ENCODE data around the gene SMTNL2. TPM values are rescaled to one million over a fixed set of nuclear protein-coding genes. Genes with fewer than 3 reads are reported as not detected.

SMTNL2 gene
- total RNA-seq, 2 donors from 2014 or later: 0.51 to 0.79 TPM

DNA sequence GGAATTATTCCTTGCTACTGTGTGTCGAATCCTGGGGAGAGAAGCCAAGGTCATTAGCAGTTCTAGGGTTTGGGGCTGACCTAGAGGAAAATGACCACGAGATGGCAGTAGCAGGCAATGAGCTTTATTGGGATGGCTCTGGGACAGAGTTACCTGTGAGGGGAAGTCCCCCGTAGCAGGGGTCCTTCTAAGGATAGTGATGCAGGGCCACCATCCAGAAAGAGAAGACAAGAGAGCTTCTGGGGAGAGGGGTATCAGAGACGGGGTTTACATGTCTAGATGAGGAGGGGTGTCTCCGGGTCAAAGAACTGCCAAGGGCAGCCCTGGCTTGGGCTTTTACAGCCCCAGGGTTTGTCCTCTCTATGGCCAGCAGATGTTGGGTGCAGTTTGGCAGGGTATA, 17.5 kb upstream of the SMTNL2 start:
- Histone ChIP-seq H3K27me3 (ENCODE audit: control insufficient read depth, insufficient read depth, low read length, poor library complexity, severe bottlenecking) (no peaks in the 10 kb centered on the region), H3K9me3 (ENCODE audit: control insufficient read depth, low read length) (no peaks in the 10 kb centered on the region), H3K4me1 (ENCODE audit: control insufficient read depth, insufficient read depth, low read length) (no peaks in the 10 kb centered on the region), H3K27ac (ENCODE audit: low read depth, low read length) (no peak overlapping the region), H3K4me3 (ENCODE audit: low read length) (no peak overlapping the region), H3K36me3 (ENCODE audit: control insufficient read depth, insufficient read depth, low read length) (no peaks in the 10 kb centered on the region), H3K9ac (ENCODE audit: extremely low read depth, low read length, poor library complexity, severe bottlenecking) (no peak overlapping the region)
- Mint-ChIP-seq H3K4me3 (no peak overlapping the region), H3K27ac (no peak overlapping the region), H3K4me1 (peaks cover 5% of the 10 kb centered on the region), H3K27me3 (ENCODE audit: insufficient read depth) (peaks cover 11% of the 10 kb centered on the region), H3K36me3 (ENCODE audit: low read depth) (no peaks in the 10 kb centered on the region), H3K9me3 (no peaks in the 10 kb centered on the region)
- TF ChIP-seq, protein P1, sequence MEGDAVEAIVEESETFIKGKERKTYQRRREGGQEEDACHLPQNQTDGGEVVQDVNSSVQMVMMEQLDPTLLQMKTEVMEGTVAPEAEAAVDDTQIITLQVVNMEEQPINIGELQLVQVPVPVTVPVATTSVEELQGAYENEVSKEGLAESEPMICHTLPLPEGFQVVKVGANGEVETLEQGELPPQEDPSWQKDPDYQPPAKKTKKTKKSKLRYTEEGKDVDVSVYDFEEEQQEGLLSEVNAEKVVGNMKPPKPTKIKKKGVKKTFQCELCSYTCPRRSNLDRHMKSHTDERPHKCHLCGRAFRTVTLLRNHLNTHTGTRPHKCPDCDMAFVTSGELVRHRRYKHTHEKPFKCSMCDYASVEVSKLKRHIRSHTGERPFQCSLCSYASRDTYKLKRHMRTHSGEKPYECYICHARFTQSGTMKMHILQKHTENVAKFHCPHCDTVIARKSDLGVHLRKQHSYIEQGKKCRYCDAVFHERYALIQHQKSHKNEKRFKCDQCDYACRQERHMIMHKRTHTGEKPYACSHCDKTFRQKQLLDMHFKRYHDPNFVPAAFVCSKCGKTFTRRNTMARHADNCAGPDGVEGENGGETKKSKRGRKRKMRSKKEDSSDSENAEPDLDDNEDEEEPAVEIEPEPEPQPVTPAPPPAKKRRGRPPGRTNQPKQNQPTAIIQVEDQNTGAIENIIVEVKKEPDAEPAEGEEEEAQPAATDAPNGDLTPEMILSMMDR (conservative IDR thresholded peaks at IDR 0.05): peak; percentile 90
- 24 to 26% methylated on average over 3 to 5 of the region's 5 CpGs for WGBS, 2 experiments (ENCODE audit: insufficient coverage in 1 of 2, insufficient read length in 1 of 2)
- DNase-seq: peak; percentile 96

DNA sequence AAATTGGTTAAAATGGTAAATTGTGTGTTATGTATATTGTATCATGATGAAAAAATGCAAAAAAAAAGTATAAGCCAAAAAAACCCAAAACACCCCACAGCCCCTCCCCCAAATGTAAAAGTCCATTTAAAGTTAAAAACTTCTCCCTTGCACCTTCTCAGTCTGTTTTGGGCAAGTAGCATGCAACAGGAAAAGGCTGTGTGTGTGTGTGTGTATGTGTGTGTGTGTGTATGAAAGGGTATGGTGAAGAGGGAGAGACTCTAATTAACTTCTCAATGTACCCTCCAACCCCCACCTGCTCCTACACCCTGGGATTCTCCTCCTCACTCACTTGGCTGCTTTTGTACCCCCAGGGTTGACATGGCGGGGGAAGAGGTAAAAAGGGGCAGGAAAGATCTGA, 14.7 kb upstream of the SMTNL2 start:
- WGBS, 2 experiments (ENCODE audit: insufficient coverage in 1 of 2, insufficient read length in 1 of 2): 0% methylated on average over 1 of the region's 1 CpG; no CpG with 5 or more reads in 1 of the 2 experiments
- H3K9me3 ChIP-seq (ENCODE audit: control insufficient read depth, low read length): no peaks in the 10 kb centered on the region
- Mint-ChIP-seq H3K27me3 (ENCODE audit: insufficient read depth) (peaks cover 8% of the 10 kb centered on the region), H3K36me3 (ENCODE audit: low read depth) (no peaks in the 10 kb centered on the region), H3K4me3 (no peak overlapping the region), H3K4me1 (peaks cover 5% of the 10 kb centered on the region), H3K9me3 (no peaks in the 10 kb centered on the region), H3K27ac (no peak overlapping the region)
- H3K4me1 ChIP-seq (ENCODE audit: control insufficient read depth, insufficient read depth, low read length): no peaks in the 10 kb centered on the region
- no peaks in the 10 kb centered on the region for H3K27me3 ChIP-seq (ENCODE audit: control insufficient read depth, insufficient read depth, low read length, poor library complexity, severe bottlenecking)
- H3K36me3 ChIP-seq (ENCODE audit: control insufficient read depth, insufficient read depth, low read length): no peaks in the 10 kb centered on the region
- H3K9ac ChIP-seq (ENCODE audit: extremely low read depth, low read length, poor library complexity, severe bottlenecking): no peak overlapping the region
- H3K4me3 ChIP-seq (ENCODE audit: low read length): no peak overlapping the region
- no peak overlapping the region for H3K27ac ChIP-seq (ENCODE audit: low read depth, low read length)
- TF ChIP-seq, protein P1 (conservative IDR thresholded peaks at IDR 0.05): no peak
- DNase-seq: no peak

DNA sequence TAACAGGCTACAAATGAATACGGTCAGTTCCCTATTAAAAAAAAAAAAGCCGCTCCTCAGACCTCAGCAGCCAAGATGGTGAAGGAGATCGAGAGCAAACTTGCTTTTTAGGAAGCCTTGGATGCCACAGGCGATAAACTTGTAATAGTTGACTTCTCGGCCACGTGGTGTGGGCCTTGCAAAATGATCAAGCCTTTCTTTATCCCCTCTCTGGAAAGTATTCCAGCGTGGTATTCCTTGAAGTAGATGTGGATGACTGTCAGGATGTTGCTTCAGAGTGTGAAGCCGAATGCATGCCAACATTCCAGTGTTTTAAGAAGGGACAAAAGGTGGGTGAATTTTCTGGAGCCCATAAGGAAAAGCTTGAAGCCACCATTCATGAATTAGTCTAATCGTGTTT, 12.2 kb upstream of the SMTNL2 start:
- Mint-ChIP-seq H3K36me3 (ENCODE audit: low read depth) (no peaks in the 10 kb centered on the region), H3K4me1 (peaks cover 7% of the 10 kb centered on the region), H3K4me3 (no peak overlapping the region), H3K27me3 (ENCODE audit: insufficient read depth) (peaks cover 5% of the 10 kb centered on the region), H3K27ac (no peak overlapping the region), H3K9me3 (no peaks in the 10 kb centered on the region)
- 88 to 93% methylated on average over 8 of the region's 9 CpGs for WGBS, 2 experiments (ENCODE audit: insufficient coverage in 1 of 2, insufficient read length in 1 of 2)
- H3K9me3 ChIP-seq (ENCODE audit: control insufficient read depth, low read length): no peaks in the 10 kb centered on the region
- DNase-seq: no peak
- no peaks in the 10 kb centered on the region for H3K27me3 ChIP-seq (ENCODE audit: control insufficient read depth, insufficient read depth, low read length, poor library complexity, severe bottlenecking)
- H3K4me1 ChIP-seq (ENCODE audit: control insufficient read depth, insufficient read depth, low read length): peaks cover 7% of the 10 kb centered on the region
- no peaks in the 10 kb centered on the region for H3K36me3 ChIP-seq (ENCODE audit: control insufficient read depth, insufficient read depth, low read length)
- H3K9ac ChIP-seq (ENCODE audit: extremely low read depth, low read length, poor library complexity, severe bottlenecking): no peak overlapping the region
- H3K4me3 ChIP-seq (ENCODE audit: low read length): no peak overlapping the region
- TF ChIP-seq, protein P1 (conservative IDR thresholded peaks at IDR 0.05): no peak
- H3K27ac ChIP-seq (ENCODE audit: low read depth, low read length): no peak overlapping the region
